ENCODE data around the gene PDE4D. TPM values are rescaled to one million over a fixed set of nuclear protein-coding genes. Genes with fewer than 3 reads are reported as not detected.
"Not testable (repeated sequence)": the region's sequence is repeated elsewhere in the genome, so short reads cannot be mapped to it uniquely, and the experiment has no call there.

Gene PDE4D
- total RNA-seq, 2 experiments from 2014 or later, result 164 to 175 TPM

DNA sequence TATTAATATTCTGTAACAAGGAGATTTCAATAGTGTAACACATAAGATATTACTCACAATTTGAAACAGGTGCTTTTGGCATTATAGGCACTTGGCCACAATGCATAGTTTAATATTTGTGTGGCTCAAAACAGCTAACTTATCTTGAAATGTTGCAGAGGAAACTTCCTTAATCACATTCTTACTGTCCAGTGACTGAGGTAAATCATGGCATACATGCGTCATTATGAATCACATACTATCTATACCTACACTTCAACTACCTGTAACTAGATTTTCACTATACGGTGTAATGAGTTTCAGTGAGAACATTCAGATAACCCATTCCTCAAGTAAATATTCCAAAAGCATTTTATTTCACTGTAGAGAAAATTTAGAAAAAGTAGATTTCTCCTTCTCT lies 218.8 kb downstream of the PDE4D start:
- H3K9me3 ChIP-seq (ENCODE audit: control insufficient read depth in 1 of 2, insufficient read depth in 1 of 2, low read length in 2 of 2), result no peaks in the 10 kb centered on the region
- H3K4me1 ChIP-seq (ENCODE audit: insufficient read depth, low read length), result no peaks in the 10 kb centered on the region
- no peak overlapping the region for H3K4me3 Mint-ChIP-seq
- ATAC-seq (ENCODE audit: poor library complexity) (no peak), DNase-seq (no peak)
- no peak overlapping the region for H3K4me3 ChIP-seq (ENCODE audit: low read length)
- H3K27me3 ChIP-seq (ENCODE audit: control insufficient read depth in 1 of 2, insufficient read depth in 2 of 2, low read length in 2 of 2), result no peaks in the 10 kb centered on the region
- ChIA-PET CTCF (no interaction called here), POLR2A (no interaction called here)
- H3K4me1 Mint-ChIP-seq (ENCODE audit: low read depth), result no peaks in the 10 kb centered on the region
- no peak overlapping the region for H3K27ac Mint-ChIP-seq
- TF ChIP-seq, protein P1, sequence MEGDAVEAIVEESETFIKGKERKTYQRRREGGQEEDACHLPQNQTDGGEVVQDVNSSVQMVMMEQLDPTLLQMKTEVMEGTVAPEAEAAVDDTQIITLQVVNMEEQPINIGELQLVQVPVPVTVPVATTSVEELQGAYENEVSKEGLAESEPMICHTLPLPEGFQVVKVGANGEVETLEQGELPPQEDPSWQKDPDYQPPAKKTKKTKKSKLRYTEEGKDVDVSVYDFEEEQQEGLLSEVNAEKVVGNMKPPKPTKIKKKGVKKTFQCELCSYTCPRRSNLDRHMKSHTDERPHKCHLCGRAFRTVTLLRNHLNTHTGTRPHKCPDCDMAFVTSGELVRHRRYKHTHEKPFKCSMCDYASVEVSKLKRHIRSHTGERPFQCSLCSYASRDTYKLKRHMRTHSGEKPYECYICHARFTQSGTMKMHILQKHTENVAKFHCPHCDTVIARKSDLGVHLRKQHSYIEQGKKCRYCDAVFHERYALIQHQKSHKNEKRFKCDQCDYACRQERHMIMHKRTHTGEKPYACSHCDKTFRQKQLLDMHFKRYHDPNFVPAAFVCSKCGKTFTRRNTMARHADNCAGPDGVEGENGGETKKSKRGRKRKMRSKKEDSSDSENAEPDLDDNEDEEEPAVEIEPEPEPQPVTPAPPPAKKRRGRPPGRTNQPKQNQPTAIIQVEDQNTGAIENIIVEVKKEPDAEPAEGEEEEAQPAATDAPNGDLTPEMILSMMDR (IDR thresholded peaks at IDR 0.05), result no peak
- no peaks in the 10 kb centered on the region for H3K36me3 ChIP-seq (ENCODE audit: insufficient read depth, low read length)
- intact Hi-C loops (cut with DNase I, micrococcal nuclease), result loop anchor here (5.0 to 10.0 kb wide), 3 partner anchors 128 to 802 kb away; no protein-coding TSS in a partner anchor
- H3K9me3 Mint-ChIP-seq, result no peaks in the 10 kb centered on the region
- peaks cover 4% of the 10 kb centered on the region for H3K27me3 Mint-ChIP-seq
- no peak overlapping the region for H3K27ac ChIP-seq (ENCODE audit: low read depth in 1 of 2, low read length in 2 of 2)
- no peaks in the 10 kb centered on the region for H3K36me3 Mint-ChIP-seq (ENCODE audit: low read depth)

GRCh38 chr5:59673438-59674058 lies 220.0 kb downstream of the PDE4D start:
- TF ChIP-seq, protein P1 (IDR thresholded peaks at IDR 0.05), result peak; percentile 97
- no peaks in the 10 kb centered on the region for H3K36me3 Mint-ChIP-seq (ENCODE audit: low read depth)
- intact Hi-C loops (cut with DNase I, micrococcal nuclease), result loop anchor here (2.0 to 10.0 kb wide), 5 partner anchors 129 to 801 kb away; no protein-coding TSS in a partner anchor
- peak in 3 of 14 experiments; percentile 34 to 59 (median 46) for DNase-seq
- Histone ChIP-seq H3K27me3 (ENCODE audit: control insufficient read depth in 1 of 2, insufficient read depth in 2 of 2, low read length in 2 of 2) (no peaks in the 10 kb centered on the region), H3K4me1 (ENCODE audit: insufficient read depth, low read length) (no peaks in the 10 kb centered on the region), H3K9me3 (ENCODE audit: control insufficient read depth in 1 of 2, insufficient read depth in 1 of 2, low read length in 2 of 2) (no peaks in the 10 kb centered on the region), H3K4me3 (ENCODE audit: low read length) (no peak overlapping the region), H3K27ac (ENCODE audit: low read depth in 1 of 2, low read length in 2 of 2) (no peak overlapping the region), H3K36me3 (ENCODE audit: insufficient read depth, low read length) (no peaks in the 10 kb centered on the region)
- no peaks in the 10 kb centered on the region for H3K9me3 Mint-ChIP-seq
- peaks cover under 1% of the 10 kb centered on the region for H3K27me3 Mint-ChIP-seq
- H3K27ac Mint-ChIP-seq, result no peak overlapping the region
- no peaks in the 10 kb centered on the region for H3K4me1 Mint-ChIP-seq (ENCODE audit: low read depth)
- POLR2A ChIA-PET, result interaction anchor here (0.6 kb wide), 1 partner anchor 18 kb away, joined by 3 read pairs; no protein-coding TSS in a partner anchor
- CTCF ChIA-PET, result interaction anchor here (1.8 kb wide), 1 partner anchor 11 kb away, joined by 6 read pairs; no protein-coding TSS in a partner anchor
- H3K4me3 Mint-ChIP-seq, result no peak overlapping the region
- ATAC-seq (ENCODE audit: poor library complexity), result no peak

DNA sequence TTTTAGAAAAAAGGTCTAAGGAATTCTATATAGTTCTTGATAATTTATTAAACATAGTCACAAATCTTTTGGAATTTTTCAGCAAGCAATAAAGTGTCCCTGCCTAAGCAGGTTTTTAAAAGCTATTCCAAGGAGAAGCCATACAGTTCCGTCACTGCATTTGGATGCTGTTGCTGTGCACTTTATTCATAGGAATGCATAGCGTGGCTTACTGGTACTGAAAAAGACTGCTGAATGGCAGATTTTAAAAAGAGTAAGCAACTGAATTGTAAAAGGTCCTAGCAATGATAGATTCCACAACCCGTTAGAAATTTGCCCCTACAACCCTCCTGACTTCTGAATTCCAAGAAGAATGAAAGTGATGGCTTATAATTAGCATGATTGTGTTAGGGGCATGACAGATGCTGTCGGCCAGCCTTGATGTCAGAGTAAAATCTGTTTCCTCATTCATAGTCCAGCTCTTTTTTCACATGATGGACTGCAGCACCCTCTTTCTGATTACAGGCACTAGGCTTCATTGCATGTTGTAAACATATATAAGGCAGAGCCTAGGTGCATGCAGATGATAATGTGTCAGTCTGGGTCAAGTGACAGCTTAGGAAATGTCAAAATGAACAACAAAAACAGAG lies 227.0 kb downstream of the PDE4D start:
- no peaks in the 10 kb centered on the region for H3K27me3 Mint-ChIP-seq
- TF ChIP-seq, protein P1 (IDR thresholded peaks at IDR 0.05), result no peak
- H3K9me3 Mint-ChIP-seq, result no peaks in the 10 kb centered on the region
- DNase-seq, result no peak
- no peaks in the 10 kb centered on the region for H3K4me1 Mint-ChIP-seq (ENCODE audit: low read depth)
- no peak overlapping the region for H3K27ac Mint-ChIP-seq
- Histone ChIP-seq H3K4me3 (ENCODE audit: low read length) (no peak overlapping the region), H3K27ac (ENCODE audit: low read depth in 1 of 2, low read length in 2 of 2) (no peak overlapping the region), H3K4me1 (ENCODE audit: insufficient read depth, low read length) (no peaks in the 10 kb centered on the region), H3K9me3 (ENCODE audit: control insufficient read depth in 1 of 2, insufficient read depth in 1 of 2, low read length in 2 of 2) (no peaks in the 10 kb centered on the region), H3K27me3 (ENCODE audit: control insufficient read depth in 1 of 2, insufficient read depth in 2 of 2, low read length in 2 of 2) (no peaks in the 10 kb centered on the region), H3K36me3 (ENCODE audit: insufficient read depth, low read length) (no peaks in the 10 kb centered on the region)
- H3K36me3 Mint-ChIP-seq (ENCODE audit: low read depth), result no peaks in the 10 kb centered on the region
- intact Hi-C loops (cut with DNase I, micrococcal nuclease), result no loop called here
- ATAC-seq (ENCODE audit: poor library complexity), result no peak
- ChIA-PET CTCF (interaction anchor here (0.5 kb wide), 1 partner anchor 27 kb away, joined by 3 read pairs; no protein-coding TSS in a partner anchor), POLR2A (no interaction called here)
- H3K4me3 Mint-ChIP-seq, result no peak overlapping the region

DNA sequence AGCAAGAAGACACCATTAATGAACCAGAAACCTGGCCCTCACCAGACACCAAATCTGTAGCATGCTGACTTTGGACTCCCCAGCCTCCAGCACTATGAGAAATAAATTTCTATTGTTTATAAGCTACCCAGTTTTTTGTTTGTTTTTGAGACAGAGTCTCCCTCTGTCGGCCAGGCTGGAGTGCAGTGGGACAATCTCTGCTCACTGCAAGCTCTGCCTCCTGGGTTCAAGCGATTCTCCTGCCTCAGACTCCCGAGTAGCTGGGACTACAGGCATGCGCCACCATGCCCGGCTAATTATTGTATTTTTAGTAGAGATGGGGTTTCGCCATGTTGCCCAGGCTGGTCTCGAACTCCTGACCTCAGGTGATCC lies 227.7 kb downstream of the PDE4D start:
- CTCF ChIA-PET; H3K4me3 ChIP-seq (ENCODE audit: low read length); H3K9me3 ChIP-seq (ENCODE audit: control insufficient read depth in 1 of 2, insufficient read depth in 1 of 2, low read length in 2 of 2); H3K27ac ChIP-seq (ENCODE audit: low read depth in 1 of 2, low read length in 2 of 2); POLR2A ChIA-PET; H3K4me3 Mint-ChIP-seq; H3K36me3 Mint-ChIP-seq (ENCODE audit: low read depth); H3K27me3 Mint-ChIP-seq; ATAC-seq (ENCODE audit: poor library complexity); H3K4me1 Mint-ChIP-seq (ENCODE audit: low read depth); H3K4me1 ChIP-seq (ENCODE audit: insufficient read depth, low read length); H3K9me3 Mint-ChIP-seq; intact Hi-C loops (cut with DNase I, micrococcal nuclease); H3K27ac Mint-ChIP-seq; H3K36me3 ChIP-seq (ENCODE audit: insufficient read depth, low read length); H3K27me3 ChIP-seq (ENCODE audit: control insufficient read depth in 1 of 2, insufficient read depth in 2 of 2, low read length in 2 of 2); DNase-seq: not testable (repeated sequence)
